GM13977 (cell line): ENCODE measurements around the gene MUC5B.

Experiments used
- DNase-seq: peaks from one replicate; pipeline ENCODE4 v3.0.0; 2012; ENCODE audit warnings: low spot score
- CTCF ChIP-seq: IDR thresholded peaks from 2 replicates; pipeline ENCODE4 v1.5.1; 2012; ENCODE audit warnings: mild to moderate bottlenecking, control low read depth; ENCODE audit not compliant: insufficient read depth; ENCODE audit errors: extremely low read depth, missing control alignments
- in situ Hi-C: fragments of 300-500 bp; cut with MboI; formaldehyde crosslinking; loops from one replicate; pipeline ENCODE4 v1.12.0; 2022; ENCODE audit warnings: low sequenced_read_pairs, low pct_unique_long_range_greater_than_20kb, mixed read lengths, inconsistent platforms; ENCODE audit not compliant: unreplicated experiment

MUC5B gene

GRCh38 chr11:1193326-1194230 lies 29.3 kb upstream of the MUC5B start:
- in situ Hi-C loops: no loop called here
- no peak for DNase-seq
- TF ChIP-seq CTCF: no peak

- in situ Hi-C loops: no loop called here
Observed at GRCh38 chr11:1194231-1194976, 28.5 kb upstream of the MUC5B start.

GRCh38 chr11:1194977-1195681 lies 27.7 kb upstream of the MUC5B start:
- no peak for DNase-seq
- TF ChIP-seq CTCF: no peak
- in situ Hi-C loops: no loop called here

More at GRCh38 chr11:1194231-1194976, 28.5 kb upstream of the MUC5B start:
- DNase-seq: no peak
- TF ChIP-seq CTCF: no peak

GRCh38 chr11:1195682-1196515 lies 27.0 kb upstream of the MUC5B start:
- in situ Hi-C loops: no loop called here
- DNase-seq: no peak
- no peak for TF ChIP-seq CTCF

- in situ Hi-C loops: no loop called here
- TF ChIP-seq CTCF: no peak
- DNase-seq: no peak
Observed at GRCh38 chr11:1196516-1197391, 26.1 kb upstream of the MUC5B start.
